Left ventricle myocardium inferior (tissue), 1 donor: Measurements from ENCODE around the gene ELN. TPM values are rescaled to one million over a fixed set of nuclear protein-coding genes. Genes with fewer than 3 reads are reported as not detected.

Experiments used
- DNase-seq: peaks from one replicate; pipeline ENCODE4 v3.0.0-alpha.2; 2020
- H3K27ac ChIP-seq: fragments of 200-600 bp; replicated peaks from 2 replicates; pipeline ENCODE4 v1.8.0; 2021
- H3K27me3 ChIP-seq: fragments of 200-600 bp; 2 replicates; pipeline ENCODE4 v1.8.0; 2021; ENCODE audit warnings: low read depth
- H3K36me3 ChIP-seq: fragments of 200-600 bp; 2 replicates; pipeline ENCODE4 v1.8.0; 2021
- H3K4me1 ChIP-seq: fragments of 200-600 bp; 2 replicates; pipeline ENCODE4 v1.8.0; 2021
- H3K4me3 ChIP-seq: fragments of 200-600 bp; 2 replicates; pipeline ENCODE4 v1.8.0; 2021; ENCODE audit warnings: mild to moderate bottlenecking, moderate library complexity
- H3K9me3 ChIP-seq: fragments of 200-600 bp; replicated peaks from 2 replicates; pipeline ENCODE4 v1.8.0; 2021
- CTCF ChIP-seq: fragments of 200-600 bp; IDR thresholded peaks from 2 replicates; pipeline ENCODE4 v1.8.0; 2021; ENCODE audit warnings: antibody characterized with exemption, mild to moderate bottlenecking, borderline replicate concordance
- intact Hi-C: fragments of 100-400 bp; cut with micrococcal nuclease; formaldehyde crosslinking; loops from one replicate; pipeline ENCODE4 v1.11.0; 2022
- total RNA-seq: library from RNA; stranded (reverse); fragmentation: NEBNext Ultra II Directional; extraction: Animal tissue kit (Norgen Biotek cat#: 25700); gene quantifications from one replicate; pipeline ENCODE4 v1.2.1, GENCODE V29; 2021
- donor health status: DM: no; HTN: yes; CAD: no; lungs with severe emphysema.

ELN gene
- total RNA-seq, 1 donor from 2014 or later: 51.6 TPM

GRCh38 chr7:74001150-74001494 is 26.9 kb upstream of the ELN start:
- H3K4me3 ChIP-seq: no peak overlapping the region

GRCh38 chr7:74002474-74003017 is 25.4 kb upstream of the ELN start:
- DNase-seq: peak; percentile 46
- intact Hi-C loops: no loop called here
- Histone ChIP-seq H3K4me3 (no peak overlapping the region), H3K27ac (peak overlapping the region; percentile 71), H3K36me3 (no peaks in the 10 kb centered on the region), H3K4me1 (peaks cover 28% of the 10 kb centered on the region), H3K9me3 (no peaks in the 10 kb centered on the region), H3K27me3 (peaks cover 19% of the 10 kb centered on the region)
- TF ChIP-seq CTCF: no peak

More at GRCh38 chr7:74001150-74001494, 26.9 kb upstream of the ELN start:
- no peak for DNase-seq
- Histone ChIP-seq H3K9me3 (no peaks in the 10 kb centered on the region), H3K4me1 (peaks cover 18% of the 10 kb centered on the region), H3K27me3 (peaks cover 29% of the 10 kb centered on the region), H3K36me3 (no peaks in the 10 kb centered on the region), H3K27ac (no peak overlapping the region)
- intact Hi-C loops: no loop called here
- TF ChIP-seq CTCF: no peak

- intact Hi-C loops: no loop called here
- peaks cover 28% of the 10 kb centered on the region for H3K4me1 ChIP-seq
Observed at GRCh38 chr7:74003621-74004020, 24.4 kb upstream of the ELN start.

GRCh38 chr7:74006032-74006431 is 21.9 kb upstream of the ELN start:
- H3K9me3 ChIP-seq: no peaks in the 10 kb centered on the region
- peaks cover 28% of the 10 kb centered on the region for H3K4me1 ChIP-seq
- DNase-seq: no peak
- H3K36me3 ChIP-seq: no peaks in the 10 kb centered on the region
- H3K4me3 ChIP-seq: no peak overlapping the region
- no peaks in the 10 kb centered on the region for H3K27me3 ChIP-seq
- peak overlapping the region; percentile 47 for H3K27ac ChIP-seq
- no peak for TF ChIP-seq CTCF
- intact Hi-C loops: no loop called here

More at GRCh38 chr7:74003621-74004020, 24.4 kb upstream of the ELN start:
- peaks cover 10% of the 10 kb centered on the region for H3K27me3 ChIP-seq
- no peak for DNase-seq
- no peaks in the 10 kb centered on the region for H3K36me3 ChIP-seq
- TF ChIP-seq CTCF: no peak
- H3K27ac ChIP-seq: peak overlapping the region; percentile 71
- no peaks in the 10 kb centered on the region for H3K9me3 ChIP-seq
- no peak overlapping the region for H3K4me3 ChIP-seq

- Histone ChIP-seq H3K4me3 (no peak overlapping the region), H3K9me3 (no peaks in the 10 kb centered on the region), H3K27me3 (no peaks in the 10 kb centered on the region), H3K27ac (peak overlapping the region; percentile 47), H3K4me1 (peaks cover 28% of the 10 kb centered on the region), H3K36me3 (no peaks in the 10 kb centered on the region)
- intact Hi-C loops: no loop called here
- DNase-seq: no peak
- TF ChIP-seq CTCF: no peak
Observed at GRCh38 chr7:74006451-74007241, 21.3 kb upstream of the ELN start.
